GM18511 (cell line): ENCODE results near the gene PI16.

ENCODE experiments used
- ATAC-seq: cut with Tn5 transposase; IDR thresholded peaks from one replicate; pipeline ENCODE4 v1.9.1; 2021; ENCODE audit warnings: mild to moderate bottlenecking, moderate library complexity; ENCODE audit not compliant: unreplicated experiment

The PI16 gene

DNA sequence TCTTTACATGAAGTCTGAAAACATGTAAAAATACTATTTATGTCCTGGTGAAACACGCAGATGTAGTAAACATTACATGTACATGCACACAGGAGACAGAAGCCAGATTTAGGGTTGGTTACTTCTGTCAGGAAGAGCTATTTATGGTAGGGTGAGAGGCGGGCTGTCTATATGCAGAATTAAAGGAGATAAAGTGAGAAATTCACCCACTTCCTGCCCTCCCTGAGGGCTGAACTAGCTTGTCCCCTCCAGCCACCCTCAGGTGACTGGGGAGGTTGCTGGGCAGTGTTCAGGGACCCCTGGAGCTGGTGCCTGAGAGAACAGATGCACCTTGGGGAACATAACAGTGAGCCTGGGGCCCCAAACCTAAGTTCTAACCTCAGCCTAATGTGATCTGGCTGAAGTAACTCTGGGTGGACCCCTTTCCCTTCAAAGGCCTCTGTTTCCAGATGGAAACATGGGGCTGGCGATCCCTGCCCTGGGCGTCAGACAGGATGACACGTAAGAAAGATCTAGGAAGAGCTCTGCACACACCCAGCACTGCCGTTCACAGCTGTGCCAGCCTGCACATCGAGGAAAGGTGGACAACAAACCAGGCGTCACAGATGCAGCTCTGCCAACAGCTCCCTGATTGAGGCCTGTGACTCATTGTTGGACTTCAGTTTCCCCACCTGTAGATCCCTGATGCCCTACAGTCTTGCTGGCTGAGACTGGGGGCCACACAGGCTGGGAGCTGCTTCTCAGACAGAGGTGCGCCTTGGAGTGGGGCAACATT lies 1.3 kb downstream of the PI16 start:
- no peak for ATAC-seq

DNA sequence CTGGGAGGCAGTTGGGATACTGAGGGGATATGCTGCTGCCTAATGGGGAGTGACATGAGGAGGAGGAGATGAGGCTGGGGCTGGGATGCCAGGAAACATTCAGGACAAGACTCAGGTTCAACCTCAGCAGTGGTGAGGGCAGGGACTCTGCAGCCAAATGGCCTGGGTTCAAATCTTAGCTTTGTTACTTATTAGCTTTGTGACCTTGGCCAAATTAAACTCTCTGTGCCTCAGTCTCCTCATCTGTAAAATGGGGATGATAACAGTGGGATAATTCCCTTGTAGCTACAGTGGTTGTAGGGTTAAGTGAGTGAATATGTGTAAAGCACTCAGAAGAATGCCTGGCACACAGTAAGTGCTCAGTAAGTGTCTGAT lies 1.9 kb downstream of the PI16 start:
- no peak for ATAC-seq

DNA sequence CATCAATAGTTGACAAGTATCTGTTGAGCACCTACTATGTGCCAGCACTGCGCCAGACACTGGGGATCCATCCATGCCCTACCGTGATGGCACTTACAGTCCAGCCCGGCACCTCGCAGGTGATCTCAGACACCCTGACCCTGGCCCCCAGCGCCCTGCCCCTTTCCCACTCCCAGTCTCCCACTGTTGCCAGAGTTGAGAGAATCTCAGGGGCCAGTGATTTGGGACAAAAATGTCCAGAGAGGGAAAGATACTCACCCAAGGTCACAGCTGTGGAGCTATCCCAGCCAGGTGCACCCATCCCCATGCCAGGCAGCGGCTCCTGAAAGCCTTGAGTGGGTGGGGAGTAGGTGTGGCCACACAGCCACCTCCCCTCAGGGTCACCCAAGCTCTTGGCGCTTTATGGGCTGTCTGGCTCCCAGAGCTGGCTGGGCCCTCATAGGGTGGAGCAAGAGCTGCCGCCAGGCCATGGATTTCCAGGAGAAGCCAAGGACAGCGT lies 3.3 kb downstream of the PI16 start:
- ATAC-seq = no peak

DNA sequence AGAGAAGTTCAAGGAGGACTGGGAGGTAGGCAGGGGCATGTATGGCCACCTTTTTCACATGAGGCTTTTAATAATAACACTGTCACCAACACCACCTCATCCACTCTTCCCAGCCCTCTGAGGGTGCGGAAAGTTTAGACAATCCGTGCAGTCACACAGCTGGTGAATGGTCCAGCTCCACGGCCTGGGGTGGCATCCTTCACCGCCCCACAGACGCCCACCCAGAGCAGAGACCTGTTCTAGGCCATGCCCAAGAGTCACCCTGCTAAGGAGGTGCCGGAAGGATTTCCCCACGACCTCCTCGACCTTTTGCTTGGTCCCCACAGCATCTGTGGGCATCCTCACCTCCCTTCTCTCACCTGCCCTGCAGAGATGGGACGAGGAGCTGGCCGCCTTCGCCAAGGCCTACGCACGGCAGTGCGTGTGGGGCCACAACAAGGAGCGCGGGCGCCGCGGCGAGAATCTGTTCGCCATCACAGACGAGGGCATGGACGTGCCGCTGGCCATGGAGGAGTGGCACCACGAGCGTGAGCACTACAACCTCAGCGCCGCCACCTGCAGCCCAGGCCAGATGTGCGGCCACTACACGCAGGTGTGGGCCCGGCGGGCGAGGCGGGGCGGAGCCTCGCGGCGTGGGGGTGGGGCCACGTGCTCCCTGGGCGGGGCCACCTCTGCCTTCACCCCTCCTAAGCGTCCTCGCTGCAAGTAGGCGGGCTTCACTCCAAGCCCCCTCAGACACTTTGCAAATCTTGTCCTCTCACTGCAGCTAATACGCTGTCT lies 4.4 kb downstream of the PI16 start:
- no peak for ATAC-seq

DNA sequence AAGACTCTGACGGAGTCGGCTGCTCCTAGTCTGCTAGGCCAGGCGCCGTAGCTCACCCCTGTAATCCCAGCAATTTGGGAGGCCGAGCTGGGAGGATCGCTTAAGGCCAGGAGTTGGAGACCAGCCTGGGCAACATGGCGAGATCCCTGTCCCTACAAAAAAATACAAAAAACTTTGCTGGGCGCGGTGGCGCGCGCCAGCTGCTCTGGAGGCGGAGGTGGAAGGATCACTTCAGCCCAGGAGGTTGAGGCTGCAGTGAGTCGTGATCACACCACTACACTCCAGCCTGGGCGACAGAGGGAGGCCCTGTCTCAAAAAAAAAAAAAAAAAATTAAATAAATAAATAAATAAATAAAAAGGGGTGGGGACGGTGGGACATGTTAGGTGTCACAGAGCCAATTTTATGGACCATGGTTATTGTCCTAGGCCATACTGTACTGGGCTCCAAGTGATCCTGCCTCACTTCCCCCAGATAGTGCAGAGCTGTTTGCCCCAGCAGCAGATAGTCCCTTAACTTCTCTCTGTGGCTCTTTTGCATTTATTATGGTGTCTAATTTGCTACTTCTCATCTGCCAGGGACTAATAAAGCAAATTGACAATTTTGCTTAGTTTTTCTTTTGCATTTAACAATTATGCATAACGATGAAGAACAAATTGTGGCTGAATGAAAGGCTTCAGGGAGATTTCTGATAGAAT lies 5.2 kb downstream of the PI16 start:
- ATAC-seq = no peak

DNA sequence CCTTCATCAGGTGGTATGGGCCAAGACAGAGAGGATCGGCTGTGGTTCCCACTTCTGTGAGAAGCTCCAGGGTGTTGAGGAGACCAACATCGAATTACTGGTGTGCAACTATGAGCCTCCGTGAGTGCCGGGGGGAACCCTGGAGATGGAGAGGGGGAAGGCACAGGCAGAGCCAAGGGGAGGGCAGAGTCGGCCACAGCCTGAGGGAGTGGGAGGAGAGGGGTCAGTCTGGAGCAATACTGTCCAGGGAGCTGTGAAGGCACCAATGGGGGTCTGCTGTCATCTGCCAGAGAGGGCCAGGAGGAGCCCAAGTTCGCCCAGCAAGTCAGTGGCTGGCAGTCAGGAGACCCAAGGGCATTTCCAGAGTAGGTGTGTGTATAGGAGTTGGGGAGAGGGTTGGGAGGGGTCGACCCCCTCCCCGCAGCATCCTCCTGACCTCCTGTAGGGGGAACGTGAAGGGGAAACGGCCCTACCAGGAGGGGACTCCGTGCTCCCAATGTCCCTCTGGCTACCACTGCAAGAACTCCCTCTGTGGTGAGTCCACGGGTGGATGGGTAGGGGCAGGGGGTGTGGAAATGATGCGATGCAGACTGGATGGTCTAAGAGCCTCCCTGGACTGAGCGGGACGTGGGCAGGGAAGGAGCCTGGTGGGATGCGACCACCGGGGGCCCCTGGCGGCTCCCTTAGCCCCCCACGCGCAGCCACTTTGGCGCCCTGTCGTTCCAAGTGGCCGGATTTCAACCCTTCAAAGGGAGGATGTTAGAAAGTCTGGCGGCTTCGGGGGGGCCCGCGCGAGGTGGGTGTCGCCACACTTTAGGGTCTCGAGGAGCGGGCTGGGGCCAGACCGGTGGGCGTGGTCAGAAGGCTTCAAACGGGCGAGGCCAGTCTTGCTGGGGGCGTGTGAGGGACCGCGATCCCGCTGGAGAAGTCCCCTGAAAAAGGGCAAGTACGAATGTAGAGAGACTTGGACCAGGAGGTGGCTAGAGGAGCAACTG lies 7.2 kb downstream of the PI16 start:
- no peak for ATAC-seq

DNA sequence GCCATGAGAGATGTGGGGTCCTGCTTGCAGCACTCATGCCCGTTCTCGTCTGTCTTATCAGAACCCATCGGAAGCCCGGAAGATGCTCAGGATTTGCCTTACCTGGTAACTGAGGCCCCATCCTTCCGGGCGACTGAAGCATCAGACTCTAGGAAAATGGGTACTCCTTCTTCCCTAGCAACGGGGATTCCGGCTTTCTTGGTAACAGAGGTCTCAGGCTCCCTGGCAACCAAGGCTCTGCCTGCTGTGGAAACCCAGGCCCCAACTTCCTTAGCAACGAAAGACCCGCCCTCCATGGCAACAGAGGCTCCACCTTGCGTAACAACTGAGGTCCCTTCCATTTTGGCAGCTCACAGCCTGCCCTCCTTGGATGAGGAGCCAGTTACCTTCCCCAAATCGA lies 8.3 kb downstream of the PI16 start:
- no peak for ATAC-seq

DNA sequence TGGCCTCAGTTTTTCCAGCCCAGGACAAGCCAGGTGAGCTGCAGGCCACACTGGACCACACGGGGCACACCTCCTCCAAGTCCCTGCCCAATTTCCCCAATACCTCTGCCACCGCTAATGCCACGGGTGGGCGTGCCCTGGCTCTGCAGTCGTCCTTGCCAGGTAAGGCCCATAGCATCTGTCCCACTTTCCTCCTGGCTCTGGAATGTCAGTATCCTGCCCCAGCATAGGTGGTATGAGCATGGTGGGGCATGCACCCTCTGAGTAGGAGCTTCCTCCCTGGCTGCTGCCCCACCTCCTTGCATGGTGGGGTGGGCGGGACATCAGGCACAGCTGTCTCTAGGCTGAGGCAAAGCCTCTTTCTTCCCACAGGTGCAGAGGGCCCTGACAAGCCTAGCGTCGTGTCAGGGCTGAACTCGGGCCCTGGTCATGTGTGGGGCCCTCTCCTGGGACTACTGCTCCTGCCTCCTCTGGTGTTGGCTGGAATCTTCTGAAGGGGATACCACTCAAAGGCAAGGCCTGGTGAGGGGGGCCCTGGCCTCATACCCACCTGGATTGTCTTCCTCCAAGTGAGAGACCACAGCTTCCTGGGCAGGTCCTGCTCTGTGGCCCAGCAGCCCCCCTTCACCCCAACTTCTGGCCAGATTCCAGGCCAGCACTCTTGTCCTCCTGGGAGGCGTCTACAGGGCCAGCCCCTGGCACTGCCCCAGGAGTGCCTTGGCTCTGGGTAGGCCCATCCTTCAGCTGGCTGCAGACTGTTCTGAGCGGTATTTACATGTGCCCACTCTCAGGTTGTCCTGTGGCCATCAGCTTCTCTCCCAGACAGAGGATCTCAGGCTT lies 9.1 kb downstream of the PI16 start:
- ATAC-seq = no peak

DNA sequence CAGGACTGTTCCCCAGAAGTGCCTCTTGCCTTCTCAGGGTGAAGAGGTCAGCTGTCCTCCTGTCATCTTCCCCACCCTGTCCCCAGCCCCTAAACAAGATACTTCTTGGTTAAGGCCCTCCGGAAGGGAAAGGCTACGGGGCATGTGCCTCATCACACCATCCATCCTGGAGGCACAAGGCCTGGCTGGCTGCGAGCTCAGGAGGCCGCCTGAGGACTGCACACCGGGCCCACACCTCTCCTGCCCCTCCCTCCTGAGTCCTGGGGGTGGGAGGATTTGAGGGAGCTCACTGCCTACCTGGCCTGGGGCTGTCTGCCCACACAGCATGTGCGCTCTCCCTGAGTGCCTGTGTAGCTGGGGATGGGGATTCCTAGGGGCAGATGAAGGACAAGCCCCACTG lies 9.8 kb downstream of the PI16 start:
- no peak for ATAC-seq

DNA sequence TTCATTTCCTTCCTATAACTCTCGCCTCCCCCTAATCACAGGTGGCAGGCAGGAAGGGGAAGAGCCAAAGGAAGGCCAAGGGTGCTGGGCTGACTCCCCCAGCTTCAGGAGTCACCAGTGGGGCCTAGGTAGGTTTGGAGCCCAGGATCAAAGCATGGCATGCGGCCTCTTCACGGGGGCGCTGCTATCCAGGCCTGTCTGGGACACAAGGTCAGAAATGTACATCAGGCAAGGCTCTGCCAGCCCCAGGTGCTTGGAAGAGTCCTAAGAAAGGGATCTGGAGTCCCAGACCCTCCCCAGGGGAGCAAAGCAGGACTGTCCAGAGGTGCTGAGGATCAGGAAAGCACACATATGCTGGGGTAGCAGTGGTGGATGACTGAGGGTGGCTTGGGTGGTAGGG lies 10.4 kb downstream of the PI16 start:
- no peak for ATAC-seq

DNA sequence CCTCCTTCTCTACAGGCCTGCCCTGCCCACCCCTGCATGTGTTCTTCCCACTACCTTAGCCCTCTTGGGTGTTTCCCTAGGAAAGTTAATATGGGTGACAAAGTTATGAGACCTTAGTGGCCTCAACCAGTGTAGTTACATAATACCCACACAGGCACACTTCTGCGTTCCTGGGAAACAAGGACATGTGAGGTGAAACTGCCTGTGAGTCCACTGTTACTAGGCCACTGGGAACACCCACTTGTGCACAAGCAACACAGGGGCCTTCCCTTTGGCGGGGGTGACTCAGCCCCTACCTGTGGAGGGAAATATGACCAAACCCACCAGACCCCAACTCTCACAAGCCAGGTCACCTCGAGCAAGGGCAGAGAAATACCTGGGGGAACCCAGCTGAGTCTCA lies 12.8 kb downstream of the PI16 start:
- no peak for ATAC-seq

DNA sequence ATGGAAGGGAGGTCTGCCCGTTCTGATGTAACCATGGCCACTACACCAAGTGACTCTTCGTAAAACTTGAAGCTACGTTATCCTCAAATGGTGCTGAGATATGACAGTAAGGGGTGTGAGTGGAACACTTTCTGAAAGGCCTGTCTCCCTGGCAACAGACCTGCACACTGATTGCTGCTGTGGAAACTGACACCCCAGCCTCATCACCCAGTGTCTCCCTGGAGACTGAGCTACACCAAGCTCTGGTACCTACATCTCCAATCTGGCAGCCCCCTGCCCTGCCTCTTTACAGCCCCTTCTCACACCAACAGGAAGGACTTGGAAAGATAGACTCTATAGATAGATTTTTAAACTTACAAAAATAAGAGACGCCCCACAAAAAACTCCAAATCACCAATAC lies 13.2 kb downstream of the PI16 start:
- no peak for ATAC-seq

DNA sequence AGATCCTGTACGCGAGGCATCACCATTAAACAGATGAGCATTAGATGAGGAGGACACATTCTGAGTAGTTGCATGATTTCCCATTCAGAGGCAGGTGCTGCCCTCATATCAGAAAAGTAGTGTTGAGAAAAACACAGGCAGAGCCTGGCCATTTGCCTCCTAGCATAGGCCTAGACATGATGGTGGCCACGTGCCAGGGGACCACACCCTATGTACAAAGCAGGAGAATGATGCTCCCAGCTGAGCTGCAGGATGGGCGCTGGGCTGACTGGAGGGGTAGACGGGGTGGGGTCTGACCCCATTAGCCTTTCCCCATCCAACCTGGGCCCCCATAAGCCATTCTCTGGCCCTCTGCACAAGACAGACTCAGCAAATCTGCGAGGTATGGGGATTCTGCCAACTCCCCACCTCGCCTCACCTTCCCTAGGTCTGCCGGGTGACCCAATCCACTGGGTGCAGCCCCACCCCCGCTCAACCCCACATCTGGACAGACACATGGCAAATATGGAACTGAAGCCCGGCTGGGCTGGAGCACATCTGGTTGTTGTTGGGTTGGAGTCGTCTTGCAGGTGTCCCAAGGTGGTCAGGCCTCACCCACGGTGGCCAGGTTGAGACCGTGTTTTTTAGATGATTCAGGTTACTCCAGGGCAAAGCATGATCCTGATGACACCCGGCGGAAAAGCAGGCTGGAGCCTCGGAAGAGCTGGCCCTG lies 13.9 kb downstream of the PI16 start:
- no peak for ATAC-seq

DNA sequence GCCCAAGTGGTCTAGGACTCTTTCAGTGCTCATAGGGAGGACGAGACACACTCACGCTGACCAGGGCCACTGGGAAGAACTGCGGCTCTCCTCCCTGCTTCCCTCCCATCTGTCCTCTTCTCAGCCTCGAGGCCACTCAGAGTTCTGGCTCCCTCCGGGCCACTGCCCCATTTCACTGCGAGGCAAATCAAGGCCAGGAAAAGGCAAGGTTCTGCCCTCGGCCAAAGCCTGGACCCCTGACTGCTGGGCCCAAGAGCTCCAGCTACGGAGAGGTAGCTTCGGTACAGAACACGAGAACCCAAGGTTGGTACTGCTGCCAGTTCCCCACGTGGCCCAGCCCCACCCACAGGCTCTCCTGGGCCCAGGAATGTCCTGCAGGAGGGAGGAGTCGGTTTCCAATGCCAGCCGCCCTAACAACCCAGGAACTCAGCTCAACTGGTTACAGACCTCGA lies 14.7 kb downstream of the PI16 start:
- ATAC-seq = no peak

DNA sequence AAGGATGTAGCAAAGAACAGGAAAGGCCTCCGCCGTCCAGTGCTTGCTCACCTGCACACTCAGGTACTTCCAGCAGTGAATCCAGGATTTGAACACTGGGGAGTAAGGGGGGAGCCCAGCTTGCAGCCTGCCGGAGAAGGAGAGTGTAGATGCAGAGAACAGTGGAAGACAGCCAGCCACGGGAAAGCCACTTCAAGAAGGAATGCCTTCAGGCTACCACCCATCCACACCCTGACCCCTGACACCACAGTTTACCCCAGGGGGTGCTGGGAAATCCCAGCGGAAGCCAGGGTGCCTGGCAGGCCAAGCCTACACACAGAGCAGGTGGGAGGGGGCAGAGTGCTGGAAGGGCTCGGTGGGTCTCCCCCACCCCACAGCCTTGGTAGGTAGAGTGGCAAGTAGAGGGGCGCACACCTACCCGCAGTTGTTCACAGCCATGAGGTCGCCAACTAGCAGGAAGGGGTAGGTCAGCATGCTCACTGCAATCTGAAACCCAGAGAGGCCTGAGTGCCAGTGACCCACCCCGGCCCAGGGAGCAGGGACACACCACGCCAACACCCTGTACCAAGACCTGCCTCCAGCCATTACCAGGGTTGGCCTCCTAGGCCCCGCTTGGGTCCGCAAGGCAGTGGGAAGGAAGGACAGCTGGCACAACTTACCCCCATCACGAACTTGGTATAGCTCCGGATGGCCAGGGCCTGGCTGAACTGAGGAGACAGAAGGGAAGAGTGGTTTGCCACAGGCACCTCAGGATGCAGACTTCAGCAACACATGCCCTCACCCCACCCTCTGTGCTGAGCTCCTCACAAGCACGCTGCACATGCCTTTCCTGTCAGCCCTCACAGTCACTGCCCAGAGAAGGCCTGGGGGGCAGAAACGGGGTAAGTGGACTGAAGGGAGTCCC lies 15.7 kb downstream of the PI16 start:
- no peak for ATAC-seq

DNA sequence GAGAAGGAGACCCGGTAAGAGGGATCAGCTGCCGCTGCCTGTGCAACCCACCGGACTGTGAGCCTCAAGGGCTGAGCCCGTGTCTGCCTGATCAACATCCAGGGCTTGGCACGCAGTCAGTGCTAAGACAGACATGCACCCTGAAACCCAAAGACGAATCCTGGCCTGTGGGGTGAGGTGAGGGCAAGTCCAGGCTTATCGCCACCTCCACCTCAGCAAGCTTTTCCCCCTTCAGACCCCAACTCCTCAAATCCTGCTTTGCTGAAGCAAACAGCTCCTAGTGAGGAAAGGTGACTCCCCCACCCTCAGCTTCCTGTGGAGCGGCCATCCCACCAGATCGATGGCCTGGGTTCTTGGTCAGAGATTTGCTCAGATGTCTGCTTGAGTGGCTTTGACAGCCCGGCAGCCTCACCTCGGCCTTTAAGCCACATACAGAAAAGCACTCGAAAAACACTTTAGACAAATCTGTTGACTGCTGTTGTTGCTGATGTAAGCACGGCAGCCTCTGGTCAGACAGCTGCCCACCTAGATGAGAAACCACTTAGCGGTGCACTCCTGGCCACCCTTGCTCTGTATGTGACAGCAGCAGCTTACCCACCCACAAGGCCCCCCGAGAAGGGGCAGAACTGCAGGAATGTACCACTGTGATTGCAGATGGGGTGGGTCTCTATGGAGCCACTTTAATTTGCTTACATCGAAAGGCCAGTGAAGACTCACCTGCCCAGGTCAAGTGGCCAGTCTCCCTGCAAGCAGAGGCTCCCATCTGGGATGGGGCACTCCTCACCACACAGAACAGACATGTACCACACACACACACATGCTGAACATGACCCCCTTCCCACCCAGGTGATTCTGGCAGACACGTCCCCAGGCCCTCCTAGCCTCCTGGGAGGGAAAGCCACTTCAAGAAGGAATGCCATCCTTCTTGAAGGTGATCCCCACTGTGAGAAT lies 16.6 kb downstream of the PI16 start:
- ATAC-seq = no peak
